Heart left ventricle (tissue), 16 donors: ENCODE measurements around the gene EEF1A2. TPM values are rescaled to one million over a fixed set of nuclear protein-coding genes. Genes with fewer than 3 reads are reported as not detected.
A peak's percentile ranks its signal among the peaks of the same experiment; 100 is the strongest.

ENCODE experiments used
- ATAC-seq, 4 donors: fragments of 200-7000 bp; cut with Tn5 transposase; one replicate each; pipeline ENCODE4 v1.9.1; 2020 to 2022; ENCODE audit warnings: moderate library complexity in 4 of 4, mild to moderate bottlenecking in 3 of 4, moderate number of reproducible peaks in 1 of 4
- DNase-seq, 5 donors: peaks; one replicate each; pipeline ENCODE4 v3.0.0-alpha.2; 2020
- H3K27ac ChIP-seq, 12 donors: fragments of 200-600 bp; sonication (generic) in 4 of 12; one replicate each; pipeline versions ENCODE4 v1.5.0 to v1.8.0; 2016 to 2022; ENCODE audit warnings: mild to moderate bottlenecking in 2 of 12
- H3K27me3 ChIP-seq, 9 donors: fragments of 200-600 bp; sonication (generic) in 2 of 9; one replicate each; pipeline versions ENCODE4 v1.5.1 to v1.8.0; 2016 to 2022; ENCODE audit warnings: mild to moderate bottlenecking in 3 of 9
- H3K36me3 ChIP-seq, 9 donors: fragments of 200-600 bp; sonication (generic) in 2 of 9; one replicate each; pipeline versions ENCODE4 v1.5.0 to v1.8.0; 2018 to 2022; ENCODE audit warnings: mild to moderate bottlenecking in 2 of 9
- H3K4me1 ChIP-seq, 12 donors: fragments of 200-600 bp; sonication (generic) in 4 of 12; one replicate each; pipeline versions ENCODE4 v1.5.0 to v1.8.0; 2016 to 2022; ENCODE audit warnings: mild to moderate bottlenecking in 3 of 12
- H3K4me3 ChIP-seq, 12 donors: fragments of 200-600 bp; sonication (generic) in 4 of 12; one replicate each; pipeline versions ENCODE4 v1.5.0 to v1.8.0; 2017 to 2022; ENCODE audit warnings: mild to moderate bottlenecking in 9 of 12, moderate library complexity in 4 of 12
- H3K9me3 ChIP-seq, 12 donors: fragments of 200-600 bp; sonication (generic) in 4 of 12; one replicate each; pipeline versions ENCODE4 v1.5.0 to v1.8.0; 2016 to 2022; ENCODE audit warnings: mild to moderate bottlenecking in 1 of 12
- POLR2A ChIP-seq, 2 donors: fragments of 450-650 bp; IDR thresholded peaks; one replicate each; pipeline ENCODE4 v1.6.1; 2017; ENCODE audit warnings: antibody characterized with exemption in 2 of 2, mild to moderate bottlenecking in 2 of 2, moderate library complexity in 2 of 2
- WGBS, 4 donors: extraction: QIAGEN DNeasy Blood & Tissue Kit in 2 of 4; methylation state at CpG; one replicate each; pipeline versions ENCODE4 v1.1.5 to v1.1.7; 2013 to 2018; 5-methylcytosine and 5-hydroxymethylcytosine counted together
- intact Hi-C, 10 donors: fragments of 100-400 bp; cut with DNase I; formaldehyde crosslinking; loops; one replicate each; pipeline versions ENCODE4 v1.11.1 to v1.14.2; 2022
- polyA plus RNA-seq, 2 donors: library from polyadenylated mRNA; stranded (reverse); fragments of 200-250 nt; gene quantifications; one replicate each; pipeline ENCODE4 v1.2.3, GENCODE V29; 2013
- total RNA-seq, 9 donors: library from RNA; depleted of rRNA in 2 of 9; stranded (reverse); fragments of >200 nt in 2 of 9; fragmentation: NEBNext Ultra II Directional in 3 of 9; extraction: Animal tissue kit (Norgen Biotek cat#: 25700) in 3 of 9; gene quantifications; one replicate each; pipeline versions ENCODE4 v1.1.0 to v1.2.4, GENCODE V29; 2016 to 2023
- TF ChIP-seq, protein P1 (sequence below), 12 donors: fragments of 200-600 bp; sonication (generic) in 4 of 12; IDR thresholded peaks; one replicate each; pipeline versions ENCODE4 v1.5.0 to v1.8.0; 2018 to 2022; ENCODE audit warnings: antibody characterized with exemption in 12 of 12, mild to moderate bottlenecking in 5 of 12
- donor health status: ischemic (EF 13 %, LVEDD 7.1; RV severe dilation, severe dysfunction).
- donor health status: healthy with polysubstance abuse.
- donor health status: DM: no; HTN: yes; CAD: no.
- donor health status: DM: no; HTN: no; CAD: no.
- donor health status: ischemic (EF 25% LVEDD 6.9; RV normal size, moderate dysfunction).
- donor health status: ischemic (EF 25% LVEDD 5.7; RV mildly dilated, moderate dysfunction).
- donor health status: healthy.
- donor health status: DM: yes; HTN: yes; CAD: no.
- donor health status: ischemic (EF 35%, LVEDD 5.7; RV mildly dilated, moderate dysfunction).
- donor health status: nonischemic (EF 11% LVEDD 7.7; RV severe dilation, severe dysfunction).
- donor health status: DM: yes; HTN: yes; CAD: no.
- donor health status: PGD.
- donor health status: ischemic (EF 29% LVEDD 5.4; RV normal size, mild dysfunction).
- donor health status: nonischemic (EF 23%, LVEDD 6.1; RV moderate dilation, normal function).

Gene EEF1A2
- total and polyA plus RNA-seq, 11 donors, result 791 to 1,794 (median 1,345) TPM

DNA sequence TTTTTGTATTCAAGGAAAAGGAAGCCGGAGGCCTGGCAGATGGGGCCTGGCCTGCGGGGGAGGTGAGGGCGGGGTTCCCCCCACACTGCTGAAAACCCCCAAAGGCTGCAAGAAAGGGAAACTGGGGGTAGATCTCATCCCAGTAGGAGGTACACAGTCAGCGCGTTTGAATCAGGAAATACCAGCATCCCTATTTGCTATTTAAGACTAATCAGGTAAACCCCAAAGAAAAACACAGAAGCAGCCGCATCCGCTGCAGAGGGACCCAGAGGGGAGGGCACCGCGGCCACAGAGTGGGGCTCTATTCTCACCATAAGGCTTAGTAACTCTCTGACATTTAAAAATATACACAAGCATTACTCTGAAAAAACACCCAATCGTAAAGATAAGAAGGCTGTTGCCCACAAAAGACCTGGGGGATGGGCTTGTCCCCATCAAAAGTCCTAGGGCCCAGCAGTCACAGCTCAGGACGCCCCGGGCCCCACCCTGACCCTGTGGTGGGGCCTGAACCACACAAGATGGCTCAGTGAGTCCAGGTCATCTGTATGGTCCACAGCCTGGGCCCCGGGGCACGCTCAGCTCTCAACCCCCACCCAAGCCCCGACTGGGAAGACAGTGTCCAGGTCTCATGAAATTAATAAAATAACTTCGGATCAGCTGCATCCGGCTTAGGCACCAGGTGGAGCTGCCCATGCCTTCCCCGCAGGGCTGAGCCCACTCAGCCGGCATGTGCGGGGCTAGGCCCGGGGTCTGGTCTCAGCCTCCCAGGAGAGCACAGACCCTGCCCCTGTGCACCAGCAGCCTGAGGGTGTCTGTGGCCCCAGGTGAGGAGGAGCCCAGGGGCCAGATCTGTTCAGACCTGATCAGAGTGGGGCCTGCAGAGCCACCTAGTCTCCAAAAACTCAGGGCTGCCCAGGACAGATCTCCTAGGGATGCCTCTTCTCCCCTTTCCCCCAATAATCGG is 57.5 kb downstream of the EEF1A2 start:
- intact Hi-C loops, result loop anchor here in 2 of 10 donors (5.0 to 10.0 kb wide), 2 partner anchors 81 to 83 kb away; partner anchors contain the start of gene PPDPF (in 2 of the 2)
- Histone ChIP-seq H3K36me3 (no peaks in the 10 kb centered on the region), H3K27ac (no peak overlapping the region), H3K27me3 (peaks cover 0 to 18% (median 0%) of the 10 kb centered on the region in 9 donors), H3K9me3 (no peaks in the 10 kb centered on the region), H3K4me3 (no peak overlapping the region), H3K4me1 (peaks cover 0 to 8% (median 0%) of the 10 kb centered on the region in 12 donors)
- peak in 1 of 4 donors; percentile 5 for ATAC-seq
- DNase-seq, result no peak
- TF ChIP-seq POLR2A (IDR thresholded peaks at IDR 0.05), result no peak
- TF ChIP-seq, protein P1, sequence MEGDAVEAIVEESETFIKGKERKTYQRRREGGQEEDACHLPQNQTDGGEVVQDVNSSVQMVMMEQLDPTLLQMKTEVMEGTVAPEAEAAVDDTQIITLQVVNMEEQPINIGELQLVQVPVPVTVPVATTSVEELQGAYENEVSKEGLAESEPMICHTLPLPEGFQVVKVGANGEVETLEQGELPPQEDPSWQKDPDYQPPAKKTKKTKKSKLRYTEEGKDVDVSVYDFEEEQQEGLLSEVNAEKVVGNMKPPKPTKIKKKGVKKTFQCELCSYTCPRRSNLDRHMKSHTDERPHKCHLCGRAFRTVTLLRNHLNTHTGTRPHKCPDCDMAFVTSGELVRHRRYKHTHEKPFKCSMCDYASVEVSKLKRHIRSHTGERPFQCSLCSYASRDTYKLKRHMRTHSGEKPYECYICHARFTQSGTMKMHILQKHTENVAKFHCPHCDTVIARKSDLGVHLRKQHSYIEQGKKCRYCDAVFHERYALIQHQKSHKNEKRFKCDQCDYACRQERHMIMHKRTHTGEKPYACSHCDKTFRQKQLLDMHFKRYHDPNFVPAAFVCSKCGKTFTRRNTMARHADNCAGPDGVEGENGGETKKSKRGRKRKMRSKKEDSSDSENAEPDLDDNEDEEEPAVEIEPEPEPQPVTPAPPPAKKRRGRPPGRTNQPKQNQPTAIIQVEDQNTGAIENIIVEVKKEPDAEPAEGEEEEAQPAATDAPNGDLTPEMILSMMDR (IDR thresholded peaks at IDR 0.05), result no peak
- WGBS, 4 donors, result 50 to 65% (median 55%) methylated on average over 16 to 22 of the region's 22 CpGs

DNA sequence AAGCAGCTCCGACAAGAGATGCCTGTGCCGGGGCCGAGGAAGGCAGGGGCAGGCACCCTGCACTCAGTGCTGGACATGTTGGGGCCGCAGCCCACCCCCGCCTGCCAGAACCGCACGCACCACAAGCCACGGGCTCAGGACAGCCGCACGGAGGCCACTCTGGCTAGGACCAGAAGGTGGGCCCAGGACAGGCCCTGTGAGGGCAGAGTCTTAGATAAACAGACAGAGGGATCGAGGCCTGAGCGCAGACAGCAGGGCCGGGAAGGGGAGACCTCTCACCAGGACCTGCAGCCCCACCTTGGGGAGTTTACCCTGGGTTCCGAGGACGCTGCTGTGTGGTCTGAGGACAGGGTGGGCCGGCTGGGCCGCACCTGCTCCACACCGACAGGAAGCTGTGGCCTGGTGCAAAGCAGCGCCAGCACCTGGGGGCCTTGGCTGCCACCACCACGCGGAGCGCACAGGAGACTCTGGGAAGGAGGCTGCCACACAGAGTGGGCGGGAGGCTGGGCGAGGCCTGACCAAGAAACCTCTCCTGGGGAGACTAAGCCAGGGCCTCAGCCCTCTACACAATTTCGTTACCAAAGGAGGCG is 58.4 kb downstream of the EEF1A2 start:
- Histone ChIP-seq H3K27ac (no peak overlapping the region), H3K36me3 (no peaks in the 10 kb centered on the region), H3K9me3 (no peaks in the 10 kb centered on the region), H3K27me3 (peaks cover 0 to 13% (median 0%) of the 10 kb centered on the region in 9 donors), H3K4me1 (peaks cover 0 to 10% (median 0%) of the 10 kb centered on the region in 12 donors), H3K4me3 (no peak overlapping the region)
- 87 to 93% (median 90%) methylated on average over 12 to 26 of the region's 26 CpGs for WGBS, 4 donors
- ATAC-seq, result no peak
- TF ChIP-seq, protein P1 (IDR thresholded peaks at IDR 0.05), result no peak
- TF ChIP-seq POLR2A (IDR thresholded peaks at IDR 0.05), result no peak
- intact Hi-C loops, result loop anchor here in 2 of 10 donors (5.0 to 10.0 kb wide), 2 partner anchors 82 to 84 kb away; partner anchors contain the start of gene PPDPF (in 2 of the 2)
- DNase-seq, result no peak

DNA sequence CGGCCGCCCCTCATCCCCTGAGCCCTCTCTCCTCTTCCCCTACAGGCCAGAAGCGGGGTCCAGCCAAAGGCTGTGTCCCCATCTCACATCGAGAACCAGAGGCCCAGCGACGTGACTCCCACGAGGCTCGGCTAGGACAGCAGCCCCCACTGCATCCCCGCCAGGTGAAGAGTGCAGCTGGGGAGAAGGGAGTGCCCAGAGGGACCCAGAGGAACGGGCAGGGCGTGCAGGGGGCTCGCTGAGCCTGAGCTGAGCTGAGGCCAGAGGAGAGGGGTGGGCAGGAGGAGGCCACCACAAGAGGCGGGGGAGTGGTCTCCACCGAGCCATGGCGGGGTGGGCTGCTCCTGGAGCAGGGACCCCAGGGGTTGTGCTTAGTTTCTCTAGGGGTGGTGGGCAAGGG is 59.0 kb downstream of the EEF1A2 start:
- H3K27ac ChIP-seq, result no peak overlapping the region
- DNase-seq, result no peak
- no peaks in the 10 kb centered on the region for H3K9me3 ChIP-seq
- no peak for ATAC-seq
- TF ChIP-seq, protein P1 (IDR thresholded peaks at IDR 0.05), result no peak
- TF ChIP-seq POLR2A (IDR thresholded peaks at IDR 0.05), result no peak
- intact Hi-C loops, result loop anchor here in 2 of 10 donors (5.0 to 10.0 kb wide), 2 partner anchors 82 to 85 kb away; partner anchors contain the start of gene PPDPF (in 2 of the 2)
- 89 to 94% (median 92%) methylated on average over 12 to 15 of the region's 15 CpGs for WGBS, 4 donors
- no peak overlapping the region for H3K4me3 ChIP-seq
- no peaks in the 10 kb centered on the region for H3K36me3 ChIP-seq
- H3K4me1 ChIP-seq, result peaks cover 0 to 8% (median 0%) of the 10 kb centered on the region in 12 donors
- H3K27me3 ChIP-seq, result peaks cover 0 to 13% (median 0%) of the 10 kb centered on the region in 9 donors

DNA sequence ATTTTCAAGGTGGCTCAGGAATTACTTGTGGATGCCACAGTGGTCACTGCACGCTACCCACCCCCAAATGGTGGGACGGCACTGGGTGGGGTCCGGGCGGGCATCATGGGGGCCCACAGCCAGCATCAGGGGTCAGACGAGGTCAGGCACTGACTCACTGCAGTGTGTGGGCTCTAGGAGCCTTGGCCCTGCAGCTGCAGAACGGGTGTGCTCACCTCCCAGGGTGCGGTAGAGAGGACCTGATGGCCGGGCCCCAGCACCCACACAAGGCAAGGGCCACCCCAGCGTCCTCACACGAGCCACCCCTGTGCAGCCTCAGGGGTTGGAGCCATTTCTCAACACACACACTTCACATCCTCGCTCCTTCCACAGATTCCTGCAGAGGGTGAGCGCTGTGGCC is 60.8 kb downstream of the EEF1A2 start:
- DNase-seq (no peak), ATAC-seq (no peak)
- TF ChIP-seq, protein P1 (IDR thresholded peaks at IDR 0.05), result no peak
- TF ChIP-seq POLR2A (IDR thresholded peaks at IDR 0.05), result no peak
- no peaks in the 10 kb centered on the region for H3K36me3 ChIP-seq
- H3K27ac ChIP-seq, result no peak overlapping the region
- peaks cover 0 to 13% (median 0%) of the 10 kb centered on the region in 9 donors for H3K27me3 ChIP-seq
- no peak overlapping the region for H3K4me3 ChIP-seq
- 83 to 95% (median 89%) methylated on average over 10 to 12 of the region's 12 CpGs; no CpG with 5 or more reads in 1 of the 4 donors for WGBS, 4 donors
- intact Hi-C loops, result no loop called here
- no peaks in the 10 kb centered on the region for H3K9me3 ChIP-seq
- H3K4me1 ChIP-seq, result peaks cover 0 to 7% (median 0%) of the 10 kb centered on the region in 12 donors
